Fibroblast of lung (primary cell): ENCODE results near the gene CBFB. TPM values are rescaled to one million over a fixed set of nuclear protein-coding genes. Genes with fewer than 3 reads are reported as not detected.

ENCODE experiments used
- DNase-seq, 2 donors: peaks; one replicate each; pipeline versions ENCODE4 v3.0.0 to v3.0.0-alpha.2; 2010; ENCODE audit warnings: low read depth in 2 of 2
- H2AFZ ChIP-seq: 2 replicates; pipeline ENCODE4 v1.5.1; 2012; ENCODE audit warnings: low read length, control low read depth, inconsistent platforms
- H3K27ac ChIP-seq: 2 replicates; pipeline ENCODE4 v1.5.1; 2011; ENCODE audit warnings: low read length, control low read depth; ENCODE audit not compliant: insufficient read depth
- H3K27me3 ChIP-seq: 2 replicates; pipeline ENCODE4 v1.5.1; 2011; ENCODE audit warnings: mild to moderate bottlenecking, low read length; ENCODE audit not compliant: control insufficient read depth, insufficient read depth
- H3K36me3 ChIP-seq: 2 replicates; pipeline ENCODE4 v1.5.1; 2011; ENCODE audit warnings: low read length; ENCODE audit not compliant: control insufficient read depth, insufficient read depth
- H3K4me1 ChIP-seq: 2 replicates; pipeline ENCODE4 v1.5.1; 2011; ENCODE audit warnings: low read length; ENCODE audit not compliant: control insufficient read depth, insufficient read depth; ENCODE audit errors: extremely low read depth
- H3K4me2 ChIP-seq: 2 replicates; pipeline ENCODE4 v1.5.1; 2011; ENCODE audit warnings: low read length, control low read depth; ENCODE audit not compliant: insufficient read depth; ENCODE audit errors: extremely low read depth
- H3K4me3 ChIP-seq, 4 experiments: fragments of 200-600 bp in 1 of 4; sonication (generic) in 1 of 4; replicated peaks in 1 of 4; 2 replicates each; pipeline ENCODE4 v1.5.1; 2011 to 2016; ENCODE audit warnings: low read length in 4 of 4, low read depth in 3 of 4, mild to moderate bottlenecking in 3 of 4, control low read depth in 2 of 4, inconsistent platforms in 1 of 4, mixed read lengths in 1 of 4; ENCODE audit not compliant: insufficient read depth in 1 of 4; ENCODE audit errors: control extremely low read depth in 1 of 4
- H3K79me2 ChIP-seq: 2 replicates; pipeline ENCODE4 v1.5.1; 2012; ENCODE audit warnings: mild to moderate bottlenecking, low read length, inconsistent platforms; ENCODE audit not compliant: control insufficient read depth, insufficient read depth
- H3K9ac ChIP-seq: 2 replicates; pipeline ENCODE4 v1.5.1; 2011; ENCODE audit warnings: mild to moderate bottlenecking, low read length, control low read depth; ENCODE audit not compliant: insufficient read depth
- H3K9me3 ChIP-seq: 2 replicates; pipeline ENCODE4 v1.5.1; 2012; ENCODE audit warnings: low read depth, low read length; ENCODE audit not compliant: control insufficient read depth, insufficient read depth
- H4K20me1 ChIP-seq: 2 replicates; pipeline ENCODE4 v1.5.1; 2011; ENCODE audit warnings: low read length; ENCODE audit not compliant: control insufficient read depth, insufficient read depth; ENCODE audit errors: extremely low read depth
- CTCF ChIP-seq, 2 donors: IDR thresholded peaks in 1 of 2; conservative IDR thresholded peaks in 1 of 2; 1 replicate in 1 of 2; 2 replicates in 1 of 2; pipeline ENCODE4 v1.5.1; 2011 to 2012; ENCODE audit warnings: low read length in 2 of 2, control low read depth in 1 of 2, inconsistent platforms in 1 of 2, low read depth in 1 of 2, mild to moderate bottlenecking in 1 of 2
- EZH2 ChIP-seq: IDR thresholded peaks from 2 replicates; pipeline ENCODE4 v1.5.1; 2012; ENCODE audit warnings: low read length, control low read depth, mild to moderate bottlenecking; ENCODE audit errors: missing control alignments
- polyA plus RNA-seq, 2 donors: library from polyadenylated mRNA; depleted of rRNA in 1 of 2; stranded (reverse) in 1 of 2; unstranded in 1 of 2; fragments of >200 nt; gene quantifications; 2 replicates each; pipeline ENCODE4 v1.2.1, GENCODE V29; 2011 to 2012; ENCODE audit warnings: missing spikeins in 1 of 2
- total RNA-seq: library from RNA; depleted of rRNA; stranded (reverse); fragments of >200 nt; gene quantifications from 2 replicates; pipeline ENCODE4 v1.2.1, GENCODE V29; 2014

Gene CBFB
- total and polyA plus RNA-seq, 2 donors (not counting 1 experiment from before 2014, with no cell fraction given) = 51.7 to 64.1 TPM

- H3K9ac ChIP-seq = no peak overlapping the region
- H3K4me2 ChIP-seq = no peak overlapping the region
- no peaks in the 10 kb centered on the region for H3K4me1 ChIP-seq
- no peaks in the 10 kb centered on the region for H4K20me1 ChIP-seq
- no peak overlapping the region for H2AFZ ChIP-seq
- no peaks in the 10 kb centered on the region for H3K9me3 ChIP-seq
- peaks cover 2% of the 10 kb centered on the region for H3K79me2 ChIP-seq
- H3K27me3 ChIP-seq = no peaks in the 10 kb centered on the region
- no peak overlapping the region for H3K4me3 ChIP-seq
- TF ChIP-seq EZH2 (no peak), CTCF (conservative IDR thresholded peaks at IDR 0.05 in 1 of 2, IDR thresholded peaks at IDR 0.05 in 1 of 2; ENCODE audit: low read depth in 1 of 2, low read length in 2 of 2) (no peak)
- no peaks in the 10 kb centered on the region for H3K36me3 ChIP-seq
- DNase-seq = no peak
- H3K27ac ChIP-seq = no peak overlapping the region
These were observed 58.3 kb downstream of the CBFB start for GRCh38 chr16:67087291-67087690.

- no peak overlapping the region for H3K9ac ChIP-seq
- no peaks in the 10 kb centered on the region for H3K4me1 ChIP-seq
- DNase-seq = no peak
- H3K9me3 ChIP-seq = no peaks in the 10 kb centered on the region
- H3K27ac ChIP-seq = no peak overlapping the region
- H2AFZ ChIP-seq = no peak overlapping the region
- H4K20me1 ChIP-seq = no peaks in the 10 kb centered on the region
- peaks cover 2% of the 10 kb centered on the region for H3K79me2 ChIP-seq
- no peak overlapping the region for H3K4me3 ChIP-seq
- no peaks in the 10 kb centered on the region for H3K27me3 ChIP-seq
- H3K36me3 ChIP-seq = no peaks in the 10 kb centered on the region
- no peak overlapping the region for H3K4me2 ChIP-seq
- TF ChIP-seq CTCF (conservative IDR thresholded peaks at IDR 0.05 in 1 of 2, IDR thresholded peaks at IDR 0.05 in 1 of 2; ENCODE audit: low read depth in 1 of 2, low read length in 2 of 2) (no peak), EZH2 (no peak)
These were observed 58.9 kb downstream of the CBFB start for GRCh38 chr16:67087803-67088202.

- no peak for TF ChIP-seq EZH2
- TF ChIP-seq CTCF (conservative IDR thresholded peaks at IDR 0.05 in 1 of 2, IDR thresholded peaks at IDR 0.05 in 1 of 2; ENCODE audit: low read depth in 1 of 2, low read length in 2 of 2) = no peak
- peaks cover 5% of the 10 kb centered on the region for H3K79me2 ChIP-seq
- no peaks in the 10 kb centered on the region for H4K20me1 ChIP-seq
- H3K4me1 ChIP-seq = no peaks in the 10 kb centered on the region
- no peaks in the 10 kb centered on the region for H3K36me3 ChIP-seq
- no peaks in the 10 kb centered on the region for H3K9me3 ChIP-seq
- H3K4me2 ChIP-seq = no peak overlapping the region
- H3K4me3 ChIP-seq = no peak overlapping the region
- H3K27ac ChIP-seq = no peak overlapping the region
- H2AFZ ChIP-seq = no peak overlapping the region
- H3K9ac ChIP-seq = no peak overlapping the region
- H3K27me3 ChIP-seq = no peaks in the 10 kb centered on the region
- DNase-seq = no peak
These were observed 59.6 kb downstream of the CBFB start for GRCh38 chr16:67088551-67088950.
